Keratinocyte (primary cell): ENCODE results near the gene AKR1A1. TPM values are rescaled to one million over a fixed set of nuclear protein-coding genes. Genes with fewer than 3 reads are reported as not detected.

ENCODE experiments used
- DNase-seq: peaks from one replicate; pipeline ENCODE4 v3.0.0-alpha.2; 2011; ENCODE audit warnings: low read depth, missing footprints, low spot score
- FAIRE-seq: peaks from 2 replicates; lab custom pipeline; 2011; peaks lifted over from hg19 to GRCh38; lab: Jason Lieb, UNC
- H2AFZ ChIP-seq: 2 replicates; pipeline ENCODE4 v1.6.0; 2012; ENCODE audit warnings: low read length, control low read depth, inconsistent platforms; ENCODE audit not compliant: control insufficient read depth
- H3K27ac ChIP-seq: 2 replicates; pipeline ENCODE4 v1.5.1; 2011; ENCODE audit warnings: low read length; ENCODE audit not compliant: control insufficient read depth, insufficient read depth
- H3K27me3 ChIP-seq: 3 replicates; pipeline ENCODE4 v1.6.0; 2011; ENCODE audit warnings: low read length; ENCODE audit not compliant: control insufficient read depth, insufficient read depth; ENCODE audit errors: extremely low read depth
- H3K36me3 ChIP-seq, 2 experiments: 2 replicates in 1 of 2; 3 replicates in 1 of 2; pipeline ENCODE4 v1.5.1; 2011; ENCODE audit warnings: low read length in 2 of 2, mild to moderate bottlenecking in 1 of 2; ENCODE audit not compliant: control insufficient read depth in 2 of 2, insufficient read depth in 2 of 2; ENCODE audit errors: extremely low read depth in 1 of 2
- H3K4me1 ChIP-seq: 3 replicates; pipeline ENCODE4 v1.5.1; 2011; ENCODE audit warnings: low read length; ENCODE audit not compliant: control insufficient read depth, insufficient read depth; ENCODE audit errors: extremely low read depth
- H3K4me2 ChIP-seq: 3 replicates; pipeline ENCODE4 v1.6.0; 2011; ENCODE audit warnings: low read depth, low read length; ENCODE audit not compliant: control insufficient read depth, insufficient read depth; ENCODE audit errors: extremely low read depth
- H3K4me3 ChIP-seq, 3 experiments: fragments of 200-600 bp in 1 of 3; sonication (generic) in 1 of 3; 2 replicates in 2 of 3; 3 replicates in 1 of 3; pipeline ENCODE4 v1.5.1; 2011 to 2016; ENCODE audit warnings: low read length in 3 of 3, mild to moderate bottlenecking in 3 of 3, control low read depth in 2 of 3, inconsistent platforms in 1 of 3, low read depth in 1 of 3, mixed read lengths in 1 of 3, mixed run types in 1 of 3, moderate library complexity in 1 of 3; ENCODE audit not compliant: control insufficient read depth in 2 of 3, insufficient read depth in 2 of 3; ENCODE audit errors: extremely low read depth in 1 of 3
- H3K79me2 ChIP-seq: 2 replicates; pipeline ENCODE4 v1.6.0; 2012; ENCODE audit warnings: low read length; ENCODE audit not compliant: control insufficient read depth, insufficient read depth
- H3K9ac ChIP-seq: 3 replicates; pipeline ENCODE4 v1.6.0; 2011; ENCODE audit warnings: low read length; ENCODE audit not compliant: control insufficient read depth, insufficient read depth; ENCODE audit errors: extremely low read depth
- H3K9me1 ChIP-seq: 3 replicates; pipeline ENCODE4 v1.6.0; 2011; ENCODE audit warnings: low read length; ENCODE audit not compliant: control insufficient read depth, insufficient read depth; ENCODE audit errors: extremely low read depth
- H3K9me3 ChIP-seq: 2 replicates; pipeline ENCODE4 v1.5.1; 2012; ENCODE audit warnings: low read depth, low read length; ENCODE audit not compliant: control insufficient read depth
- H4K20me1 ChIP-seq: 3 replicates; pipeline ENCODE4 v1.6.0; 2011; ENCODE audit warnings: low read length; ENCODE audit not compliant: control insufficient read depth, insufficient read depth; ENCODE audit errors: extremely low read depth
- EZH2 ChIP-seq: IDR thresholded peaks from one replicate; pipeline ENCODE4 v1.6.1; 2012; ENCODE audit warnings: inconsistent platforms, mild to moderate bottlenecking, low read length, moderate library complexity
- dilution Hi-C: fragments of 300-500 bp; cut with MboI; formaldehyde crosslinking; loops from one replicate; pipeline ENCODE4 v1.7.0; 2020; ENCODE audit warnings: low sequenced_read_pairs; ENCODE audit not compliant: extremely low pct_ligation_motif_present
- polyA plus RNA-seq, 5 experiments: library from polyadenylated mRNA; depleted of rRNA in 3 of 5; stranded (reverse) in 3 of 5; stranded (forward) in 1 of 5; unstranded in 1 of 5; fragments of >200 nt; gene quantifications; 1 replicate in 1 of 5; 2 replicates in 3 of 5; 3 replicates in 1 of 5; pipeline versions ENCODE4 v1.2.1 to v1.2.3, GENCODE V29; 2011 to 2012; ENCODE audit warnings: missing spikeins in 2 of 5, low read depth in 1 of 5, low replicate concordance in 1 of 5
- TF ChIP-seq, protein P1 (sequence below), 3 experiments: IDR thresholded peaks in 1 of 3; conservative IDR thresholded peaks in 1 of 3; optimal IDR thresholded peaks in 1 of 3; 2 replicates in 2 of 3; 3 replicates in 1 of 3; pipeline versions ENCODE3 to v1.5.1; 2011; ENCODE audit warnings: low read length in 3 of 3, mild to moderate bottlenecking in 3 of 3, moderate library complexity in 2 of 3, control low read depth in 1 of 3, inconsistent platforms in 1 of 3; ENCODE audit not compliant: insufficient read depth in 2 of 3; ENCODE audit errors: extremely low read depth in 1 of 3

Gene AKR1A1
- polyA plus RNA-seq, 1 donor (not counting 4 experiments of a cell fraction or from before 2014, with no cell fraction given) = 107 TPM

DNA sequence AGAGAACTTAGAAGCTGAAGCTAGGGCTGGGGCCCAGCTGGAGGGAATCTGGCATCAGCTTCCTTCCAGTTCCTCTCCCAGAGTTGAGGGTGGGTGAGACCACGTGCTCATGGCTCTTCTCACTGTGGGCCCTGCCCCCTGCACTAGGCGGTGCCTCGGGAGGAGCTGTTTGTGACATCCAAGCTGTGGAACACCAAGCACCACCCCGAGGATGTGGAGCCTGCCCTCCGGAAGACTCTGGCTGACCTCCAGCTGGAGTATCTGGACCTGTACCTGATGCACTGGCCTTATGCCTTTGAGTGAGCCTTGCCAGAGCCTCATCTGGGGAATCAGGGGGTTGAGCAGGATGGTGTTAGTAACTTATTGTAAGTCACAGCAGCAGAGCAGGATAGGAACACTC, 16.1 kb downstream of the AKR1A1 start:
- H3K4me2 ChIP-seq = no peak overlapping the region
- peaks cover 34 to 45% of the 10 kb centered on the region in 2 experiments for H3K36me3 ChIP-seq
- DNase-seq (no peak), FAIRE-seq (no peak)
- H3K27ac ChIP-seq = no peak overlapping the region
- H3K4me3 ChIP-seq = no peak overlapping the region
- H3K9ac ChIP-seq = no peak overlapping the region
- H3K9me1 ChIP-seq = no peaks in the 10 kb centered on the region
- TF ChIP-seq, protein P1, sequence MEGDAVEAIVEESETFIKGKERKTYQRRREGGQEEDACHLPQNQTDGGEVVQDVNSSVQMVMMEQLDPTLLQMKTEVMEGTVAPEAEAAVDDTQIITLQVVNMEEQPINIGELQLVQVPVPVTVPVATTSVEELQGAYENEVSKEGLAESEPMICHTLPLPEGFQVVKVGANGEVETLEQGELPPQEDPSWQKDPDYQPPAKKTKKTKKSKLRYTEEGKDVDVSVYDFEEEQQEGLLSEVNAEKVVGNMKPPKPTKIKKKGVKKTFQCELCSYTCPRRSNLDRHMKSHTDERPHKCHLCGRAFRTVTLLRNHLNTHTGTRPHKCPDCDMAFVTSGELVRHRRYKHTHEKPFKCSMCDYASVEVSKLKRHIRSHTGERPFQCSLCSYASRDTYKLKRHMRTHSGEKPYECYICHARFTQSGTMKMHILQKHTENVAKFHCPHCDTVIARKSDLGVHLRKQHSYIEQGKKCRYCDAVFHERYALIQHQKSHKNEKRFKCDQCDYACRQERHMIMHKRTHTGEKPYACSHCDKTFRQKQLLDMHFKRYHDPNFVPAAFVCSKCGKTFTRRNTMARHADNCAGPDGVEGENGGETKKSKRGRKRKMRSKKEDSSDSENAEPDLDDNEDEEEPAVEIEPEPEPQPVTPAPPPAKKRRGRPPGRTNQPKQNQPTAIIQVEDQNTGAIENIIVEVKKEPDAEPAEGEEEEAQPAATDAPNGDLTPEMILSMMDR (optimal IDR thresholded peaks at IDR 0.05 in 1 of 3, IDR thresholded peaks at IDR 0.05 in 1 of 3, conservative IDR thresholded peaks at IDR 0.05 in 1 of 3; ENCODE audit: extremely low read depth in 1 of 3, insufficient read depth in 2 of 3, low read length in 3 of 3) = no peak
- no peak for TF ChIP-seq EZH2
- H3K79me2 ChIP-seq = no peaks in the 10 kb centered on the region
- H4K20me1 ChIP-seq = no peaks in the 10 kb centered on the region
- no peaks in the 10 kb centered on the region for H3K9me3 ChIP-seq
- no peak overlapping the region for H2AFZ ChIP-seq
- no peaks in the 10 kb centered on the region for H3K27me3 ChIP-seq
- no peaks in the 10 kb centered on the region for H3K4me1 ChIP-seq
- dilution Hi-C loops = no loop called here

DNA sequence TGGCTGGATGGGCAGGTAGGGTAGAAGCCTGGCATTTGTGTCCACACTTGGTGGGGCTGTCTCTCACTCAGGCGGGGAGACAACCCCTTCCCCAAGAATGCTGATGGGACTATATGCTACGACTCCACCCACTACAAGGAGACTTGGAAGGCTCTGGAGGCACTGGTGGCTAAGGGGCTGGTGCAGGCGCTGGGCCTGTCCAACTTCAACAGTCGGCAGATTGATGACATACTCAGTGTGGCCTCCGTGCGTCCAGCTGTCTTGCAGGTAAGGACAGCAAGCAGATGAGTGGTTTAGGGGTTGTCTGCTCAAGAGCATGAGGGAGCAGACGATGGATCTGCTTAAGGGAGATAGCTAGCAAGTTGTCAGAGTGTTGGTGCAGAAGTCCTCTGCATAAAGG, 17.3 kb downstream of the AKR1A1 start:
- H3K4me1 ChIP-seq = no peaks in the 10 kb centered on the region
- no peaks in the 10 kb centered on the region for H3K79me2 ChIP-seq
- FAIRE-seq = no peak
- H3K4me2 ChIP-seq = no peak overlapping the region
- no peaks in the 10 kb centered on the region for H3K9me1 ChIP-seq
- no peak overlapping the region for H3K4me3 ChIP-seq
- TF ChIP-seq EZH2 = no peak
- TF ChIP-seq, protein P1 (optimal IDR thresholded peaks at IDR 0.05 in 1 of 3, IDR thresholded peaks at IDR 0.05 in 1 of 3, conservative IDR thresholded peaks at IDR 0.05 in 1 of 3; ENCODE audit: extremely low read depth in 1 of 3, insufficient read depth in 2 of 3, low read length in 3 of 3) = no peak
- no peaks in the 10 kb centered on the region for H4K20me1 ChIP-seq
- H3K27me3 ChIP-seq = no peaks in the 10 kb centered on the region
- H3K27ac ChIP-seq = no peak overlapping the region
- no peak overlapping the region for H2AFZ ChIP-seq
- DNase-seq = no peak
- H3K9me3 ChIP-seq = no peaks in the 10 kb centered on the region
- dilution Hi-C loops = no loop called here
- peaks cover 30 to 39% of the 10 kb centered on the region in 2 experiments for H3K36me3 ChIP-seq
- no peak overlapping the region for H3K9ac ChIP-seq
